Suppressor macrophage treated with lipopolysaccharide for 1 hour (primary cell): Measurements from ENCODE around the gene VMAC.
A peak's percentile ranks its signal among the peaks of the same experiment; 100 is the strongest.

ENCODE experiments used
- DNase-seq, 3 donors: peaks; one replicate each; pipeline ENCODE4 v3.0.0-alpha.2; 2020 to 2022

The VMAC gene

GRCh38 chr19:5905114-5905778 is 574 bp downstream of the VMAC start:
- no peak for DNase-seq

GRCh38 chr19:5907241-5907640 is 2.6 kb downstream of the VMAC start:
- peak; percentile 68 to 77 (median 76) for DNase-seq

GRCh38 chr19:5908773-5909442 is 4.2 kb downstream of the VMAC start:
- peak in 1 of 3 donors; percentile 17 for DNase-seq

- no peak for DNase-seq
Observed at GRCh38 chr19:5910638-5910907, 5.9 kb downstream of the VMAC start.

GRCh38 chr19:5911366-5911765 is 6.7 kb downstream of the VMAC start:
- no peak for DNase-seq

GRCh38 chr19:5913739-5914357 is 9.2 kb downstream of the VMAC start, which contains the start of gene CAPS:
Gene CAPS (plus strand): TSS chr19:5914254. CDS start chr19:5914407, 153 bp downstream.
- no peak for DNase-seq

GRCh38 chr19:5914358-5914774 is 9.7 kb downstream of the VMAC start:
- no peak for DNase-seq

- DNase-seq = no peak
Observed at GRCh38 chr19:5914946-5915781, 10.5 kb downstream of the VMAC start.

- no peak for DNase-seq
Observed at GRCh38 chr19:5915782-5916165, 11.1 kb downstream of the VMAC start.

- DNase-seq = no peak
Observed at GRCh38 chr19:5916181-5916708, 11.6 kb downstream of the VMAC start.

GRCh38 chr19:5917431-5918107 is 12.9 kb downstream of the VMAC start:
- DNase-seq = no peak

GRCh38 chr19:5918463-5919079 is 13.9 kb downstream of the VMAC start:
- no peak for DNase-seq

GRCh38 chr19:5921516-5922160 is 17.0 kb downstream of the VMAC start:
- DNase-seq = no peak

GRCh38 chr19:5922161-5922545 is 17.5 kb downstream of the VMAC start:
- no peak for DNase-seq

- no peak for DNase-seq
Observed at GRCh38 chr19:5923356-5923755, 18.7 kb downstream of the VMAC start.

GRCh38 chr19:5925830-5926427 is 21.3 kb downstream of the VMAC start:
- no peak for DNase-seq

- DNase-seq = no peak
Observed at GRCh38 chr19:5926641-5927440, 22.2 kb downstream of the VMAC start.

- DNase-seq = no peak
Observed at GRCh38 chr19:5927441-5927821, 22.8 kb downstream of the VMAC start.

GRCh38 chr19:5929179-5929578 is 24.5 kb downstream of the VMAC start:
- no peak for DNase-seq

- no peak for DNase-seq
Observed at GRCh38 chr19:5929625-5930024, 25.0 kb downstream of the VMAC start.
